Right cardiac atrium (tissue), 5 donors: Measurements from ENCODE around the gene ETV6. TPM values are rescaled to one million over a fixed set of nuclear protein-coding genes. Genes with fewer than 3 reads are reported as not detected.
"Not testable (repeated sequence)": the region's sequence is repeated elsewhere in the genome, so short reads cannot be mapped to it uniquely, and the experiment has no call there.

Source experiments
- ATAC-seq, 2 donors: fragments of 200-7000 bp; cut with Tn5 transposase; one replicate each; pipeline versions ENCODE4 v1.8.0 to v1.9.1; 2020; ENCODE audit warnings: moderate library complexity in 2 of 2, mild to moderate bottlenecking in 1 of 2
- DNase-seq, 3 donors: peaks; one replicate each; pipeline ENCODE4 v3.0.0-alpha.2; 2020
- H3K27ac ChIP-seq: one replicate; pipeline ENCODE4 v1.5.1; 2013; ENCODE audit warnings: mild to moderate bottlenecking, low read length, control low read depth, moderate library complexity
- H3K27me3 ChIP-seq: one replicate; pipeline ENCODE4 v1.6.1; 2013; ENCODE audit not compliant: control insufficient read depth, insufficient read depth
- H3K4me1 ChIP-seq: one replicate; pipeline ENCODE4 v1.6.1; 2013; ENCODE audit warnings: low read length; ENCODE audit not compliant: control insufficient read depth, insufficient read depth
- H3K4me3 ChIP-seq: one replicate; pipeline ENCODE4 v1.5.1; 2013; ENCODE audit warnings: low read length, control low read depth
- H3K9me3 ChIP-seq: one replicate; pipeline ENCODE4 v1.6.1; 2013; ENCODE audit warnings: low read length; ENCODE audit not compliant: control insufficient read depth
- WGBS: extraction: QIAGEN DNeasy Blood & Tissue Kit; methylation state at CpG from one replicate; pipeline ENCODE4 v1.1.7; 2013; 5-methylcytosine and 5-hydroxymethylcytosine counted together
- intact Hi-C, 4 donors: fragments of 100-400 bp; cut with DNase I; formaldehyde crosslinking; loops; one replicate each; pipeline versions ENCODE4 v1.11.0 to v1.14.0; 2022 to 2023
- polyA plus RNA-seq: library from polyadenylated mRNA; stranded (reverse); fragments of 200-250 nt; gene quantifications from one replicate; pipeline ENCODE4 v1.2.3, GENCODE V29; 2013
- total RNA-seq, 4 donors: library from RNA; stranded (reverse); fragmentation: NEBNext Ultra II Directional; extraction: Animal tissue kit (Norgen Biotek cat#: 25700); gene quantifications; one replicate each; pipeline ENCODE4 v1.2.1, GENCODE V29; 2021
- donor health status: healthy with polysubstance abuse.
- donor health status: DM: no; HTN: yes; CAD: no.
- donor health status: DM: no; HTN: no; CAD: no.
- donor health status: DM: no; HTN: yes; CAD: no; lungs with severe emphysema.
- donor health status: DM: yes; HTN: yes; CAD: no.

The ETV6 gene
- total and polyA plus RNA-seq, 5 donors, result 2.9 to 31.4 (median 11.7) TPM

GRCh38 chr12:11895421-11896078 lies 246.1 kb downstream of the ETV6 start:
- H3K4me3 ChIP-seq, result no peak overlapping the region
- H3K27ac ChIP-seq, result no peak overlapping the region
- no peaks in the 10 kb centered on the region for H3K4me1 ChIP-seq
- ATAC-seq (no peak), DNase-seq (no peak)
- H3K9me3 ChIP-seq, result no peaks in the 10 kb centered on the region
- intact Hi-C loops, result loop anchor here in 2 of 4 donors (10.0 kb wide), 2 partner anchors 119 to 709 kb away; no protein-coding TSS in a partner anchor
- H3K27me3 ChIP-seq, result no peaks in the 10 kb centered on the region
- 95% methylated on average over 7 of the region's 7 CpGs for WGBS

- 86% methylated on average over 3 of the region's 3 CpGs for WGBS
- no peak overlapping the region for H3K27ac ChIP-seq
- no peak for ATAC-seq
- no peaks in the 10 kb centered on the region for H3K27me3 ChIP-seq
- intact Hi-C loops, result loop anchor here in 2 of 4 donors (10.0 kb wide), 2 partner anchors 118 to 708 kb away; no protein-coding TSS in a partner anchor
- no peak overlapping the region for H3K4me3 ChIP-seq
- no peak for DNase-seq
- H3K4me1 ChIP-seq, result no peaks in the 10 kb centered on the region
- no peaks in the 10 kb centered on the region for H3K9me3 ChIP-seq
These were observed 247.0 kb downstream of the ETV6 start for GRCh38 chr12:11896417-11896929.

- intact Hi-C loops, result loop anchor here in 2 of 4 donors (10.0 kb wide), 2 partner anchors 117 to 707 kb away; no protein-coding TSS in a partner anchor
- Histone ChIP-seq H3K4me1 (no peaks in the 10 kb centered on the region), H3K4me3 (no peak overlapping the region), H3K27ac (no peak overlapping the region), H3K9me3 (no peaks in the 10 kb centered on the region), H3K27me3 (no peaks in the 10 kb centered on the region)
- DNase-seq (no peak), ATAC-seq (no peak)
- WGBS, result 78% methylated on average over 2 of the region's 2 CpGs
These were observed 248.4 kb downstream of the ETV6 start for GRCh38 chr12:11897923-11898322.

GRCh38 chr12:11901701-11902524 lies 252.4 kb downstream of the ETV6 start:
- Histone ChIP-seq H3K9me3 (no peaks in the 10 kb centered on the region), H3K4me3 (no peak overlapping the region), H3K27ac (no peak overlapping the region), H3K4me1 (no peaks in the 10 kb centered on the region), H3K27me3 (no peaks in the 10 kb centered on the region)
- intact Hi-C loops, result no loop called here
- ATAC-seq, result no peak
- 87% methylated on average over 9 of the region's 9 CpGs for WGBS
- no peak for DNase-seq

- ATAC-seq (no peak), DNase-seq (no peak)
- intact Hi-C loops, result no loop called here
- Histone ChIP-seq H3K4me1 (no peaks in the 10 kb centered on the region), H3K27ac (no peak overlapping the region), H3K9me3 (no peaks in the 10 kb centered on the region), H3K4me3 (no peak overlapping the region), H3K27me3 (no peaks in the 10 kb centered on the region)
- 94% methylated on average over 4 of the region's 4 CpGs for WGBS
These were observed 253.0 kb downstream of the ETV6 start for GRCh38 chr12:11902525-11902875.

GRCh38 chr12:11904124-11904523 lies 254.7 kb downstream of the ETV6 start:
- Histone ChIP-seq H3K27me3 (no peaks in the 10 kb centered on the region), H3K27ac (no peak overlapping the region), H3K4me1 (no peaks in the 10 kb centered on the region), H3K9me3 (no peaks in the 10 kb centered on the region), H3K4me3 (no peak overlapping the region)
- 86% methylated on average over 3 of the region's 3 CpGs for WGBS
- intact Hi-C loops, result no loop called here
- DNase-seq, result no peak
- no peak for ATAC-seq

- Histone ChIP-seq H3K27ac (no peak overlapping the region), H3K4me3 (no peak overlapping the region), H3K9me3 (no peaks in the 10 kb centered on the region), H3K27me3 (no peaks in the 10 kb centered on the region), H3K4me1 (no peaks in the 10 kb centered on the region)
- intact Hi-C loops, result no loop called here
- ATAC-seq (no peak), DNase-seq (no peak)
These were observed 256.1 kb downstream of the ETV6 start for GRCh38 chr12:11905534-11905933.

- no peak overlapping the region for H3K27ac ChIP-seq
These were observed 256.9 kb downstream of the ETV6 start for GRCh38 chr12:11906286-11906935.

GRCh38 chr12:11907625-11908024 lies 258.2 kb downstream of the ETV6 start:
- Histone ChIP-seq H3K27ac (no peak overlapping the region), H3K9me3 (no peaks in the 10 kb centered on the region), H3K27me3 (no peaks in the 10 kb centered on the region), H3K4me1 (no peaks in the 10 kb centered on the region), H3K4me3 (no peak overlapping the region)
- DNase-seq (no peak), ATAC-seq (no peak)
- intact Hi-C loops, result no loop called here

More at GRCh38 chr12:11906286-11906935, 256.9 kb downstream of the ETV6 start:
- DNase-seq (no peak), ATAC-seq (no peak)
- 86% methylated on average over 5 of the region's 5 CpGs for WGBS
- intact Hi-C loops, result no loop called here
- Histone ChIP-seq H3K27me3 (no peaks in the 10 kb centered on the region), H3K4me3 (no peak overlapping the region), H3K4me1 (no peaks in the 10 kb centered on the region), H3K9me3 (no peaks in the 10 kb centered on the region)

GRCh38 chr12:11909406-11909805 lies 259.9 kb downstream of the ETV6 start:
- H3K4me1 ChIP-seq, DNase-seq, H3K4me3 ChIP-seq, H3K27ac ChIP-seq, ATAC-seq, intact Hi-C loops, H3K27me3 ChIP-seq, H3K9me3 ChIP-seq: not testable (repeated sequence)
- WGBS, result 84% methylated on average over 9 of the region's 9 CpGs

- ATAC-seq, result no peak
- H3K4me3 ChIP-seq, result no peak overlapping the region
- H3K4me1 ChIP-seq, result no peaks in the 10 kb centered on the region
- no peaks in the 10 kb centered on the region for H3K9me3 ChIP-seq
- H3K27me3 ChIP-seq, result no peaks in the 10 kb centered on the region
- no peak overlapping the region for H3K27ac ChIP-seq
- DNase-seq, result no peak
- intact Hi-C loops, result no loop called here
- WGBS, result 91% methylated on average over 1 of the region's 1 CpG
These were observed 266.6 kb downstream of the ETV6 start for GRCh38 chr12:11916113-11916512.
